OCI-LY7 (cell line): Measurements from ENCODE around the gene DMAC2.

Source experiments
- EZH2phosphoT487 ChIP-seq: fragments of 200-600 bp; sonication (generic); IDR thresholded peaks from 2 replicates; pipeline ENCODE4 v1.6.1; 2018; ENCODE audit warnings: low read depth, borderline replicate concordance, mild to moderate bottlenecking, mixed run types, antibody characterized with exemption, low read length, moderate library complexity, mixed read lengths
- TF ChIP-seq, protein P1 (sequence below): fragments of 200-600 bp; sonication (generic); conservative IDR thresholded peaks from 2 replicates; pipeline ENCODE4 v1.5.1; 2014; ENCODE audit warnings: mild to moderate bottlenecking, antibody characterized with exemption, low read length, moderate library complexity, mixed read lengths

DNA sequence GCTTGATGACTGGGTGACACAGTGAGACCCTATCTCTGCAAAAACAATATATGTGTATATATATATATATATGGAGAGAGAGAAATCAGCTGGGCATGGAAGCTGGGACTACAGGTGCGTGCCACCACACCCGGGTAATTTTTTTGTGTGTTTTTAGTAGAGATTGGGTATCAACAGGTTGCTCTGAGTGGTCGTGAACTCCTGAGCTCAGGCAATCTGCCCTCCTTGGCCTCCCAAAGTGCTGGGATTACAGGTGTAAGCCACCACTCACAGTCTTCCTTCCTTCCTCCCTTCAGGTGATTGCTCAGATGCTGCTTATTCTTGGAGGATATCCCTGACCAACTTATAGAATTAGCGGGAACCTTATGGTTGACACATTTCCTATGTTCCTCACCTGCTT is 45.1 kb upstream of the DMAC2 start:
- TF ChIP-seq, protein P1, sequence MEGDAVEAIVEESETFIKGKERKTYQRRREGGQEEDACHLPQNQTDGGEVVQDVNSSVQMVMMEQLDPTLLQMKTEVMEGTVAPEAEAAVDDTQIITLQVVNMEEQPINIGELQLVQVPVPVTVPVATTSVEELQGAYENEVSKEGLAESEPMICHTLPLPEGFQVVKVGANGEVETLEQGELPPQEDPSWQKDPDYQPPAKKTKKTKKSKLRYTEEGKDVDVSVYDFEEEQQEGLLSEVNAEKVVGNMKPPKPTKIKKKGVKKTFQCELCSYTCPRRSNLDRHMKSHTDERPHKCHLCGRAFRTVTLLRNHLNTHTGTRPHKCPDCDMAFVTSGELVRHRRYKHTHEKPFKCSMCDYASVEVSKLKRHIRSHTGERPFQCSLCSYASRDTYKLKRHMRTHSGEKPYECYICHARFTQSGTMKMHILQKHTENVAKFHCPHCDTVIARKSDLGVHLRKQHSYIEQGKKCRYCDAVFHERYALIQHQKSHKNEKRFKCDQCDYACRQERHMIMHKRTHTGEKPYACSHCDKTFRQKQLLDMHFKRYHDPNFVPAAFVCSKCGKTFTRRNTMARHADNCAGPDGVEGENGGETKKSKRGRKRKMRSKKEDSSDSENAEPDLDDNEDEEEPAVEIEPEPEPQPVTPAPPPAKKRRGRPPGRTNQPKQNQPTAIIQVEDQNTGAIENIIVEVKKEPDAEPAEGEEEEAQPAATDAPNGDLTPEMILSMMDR, result no peak
- TF ChIP-seq EZH2phosphoT487, result no peak
